Urinary bladder (tissue), 4 donors: ENCODE data around the gene JPT1. TPM values are rescaled to one million over a fixed set of nuclear protein-coding genes. Genes with fewer than 3 reads are reported as not detected.
A peak's percentile ranks its signal among the peaks of the same experiment; 100 is the strongest.

Experiments used
- DNase-seq: peaks from one replicate; pipeline ENCODE4 v3.0.0-alpha.2; 2015; ENCODE audit errors: extremely low spot score
- H3K27ac ChIP-seq: one replicate; pipeline ENCODE4 v1.5.1; 2013; ENCODE audit warnings: low read depth, mild to moderate bottlenecking, moderate library complexity
- H3K36me3 ChIP-seq: one replicate; pipeline ENCODE4 v1.6.1; 2013; ENCODE audit warnings: mild to moderate bottlenecking, moderate library complexity; ENCODE audit not compliant: insufficient read depth
- H3K4me1 ChIP-seq: one replicate; pipeline ENCODE4 v1.6.1; 2013; ENCODE audit warnings: mild to moderate bottlenecking, moderate library complexity; ENCODE audit not compliant: insufficient read depth
- H3K4me3 ChIP-seq: one replicate; pipeline ENCODE4 v1.5.1; 2013; ENCODE audit warnings: low read depth, low read length
- WGBS: extraction: QIAGEN DNeasy Blood & Tissue Kit; methylation state at CpG from one replicate; pipeline ENCODE4 v1.1.7; 2013; 5-methylcytosine and 5-hydroxymethylcytosine counted together
- polyA plus RNA-seq: library from polyadenylated mRNA; stranded (reverse); fragments of 200-250 nt; gene quantifications from one replicate; pipeline ENCODE4 v1.2.3, GENCODE V29; 2013
- total RNA-seq: library from RNA; depleted of rRNA; stranded (reverse); fragments of >200 nt; gene quantifications from one replicate; pipeline ENCODE4 v1.2.3, GENCODE V29; 2014
- donor health status: healthy with polysubstance abuse.
- donor health status: healthy.

JPT1 gene
- 49.8 TPM for total RNA-seq
- 43.9 TPM for polyA plus RNA-seq

GRCh38 chr17:75154195-75155106 is at the start of gene JPT1:
TSS of gene JPT1 (minus strand) at chr17:75154512. CDS start at chr17:75154397, 115 bp downstream.
- H3K4me3 ChIP-seq = peak within 1 kb of the TSS; percentile 74
- peak; percentile 97 for DNase-seq
- H3K36me3 ChIP-seq = no peaks in the 10 kb centered on the region
- 2% methylated on average over 67 of the region's 67 CpGs for WGBS
- H3K27ac ChIP-seq = peak within 1 kb of the TSS; percentile 55
- H3K4me1 ChIP-seq = no peaks in the 10 kb centered on the region

- 89% methylated on average over 6 of the region's 6 CpGs for whole genome bisulfite sequencing
- Histone ChIP-seq H3K4me3 (no peak overlapping the region), H3K4me1 (no peaks in the 10 kb centered on the region), H3K36me3 (no peaks in the 10 kb centered on the region), H3K27ac (no peak overlapping the region)
- no peak for DNase-seq
These were observed 45.7 kb upstream of the JPT1 start for GRCh38 chr17:75199886-75200618.

- H3K4me3 ChIP-seq = no peak overlapping the region
- H3K4me1 ChIP-seq = no peaks in the 10 kb centered on the region
- H3K27ac ChIP-seq = no peak overlapping the region
- DNase-seq = no peak
- no peaks in the 10 kb centered on the region for H3K36me3 ChIP-seq
- WGBS = 83% methylated on average over 4 of the region's 5 CpGs
These were observed 40.6 kb upstream of the JPT1 start for GRCh38 chr17:75194879-75195278.

- DNase-seq = no peak
- 50% methylated on average over 4 of the region's 4 CpGs for WGBS
- no peaks in the 10 kb centered on the region for H3K4me1 ChIP-seq
- no peak overlapping the region for H3K27ac ChIP-seq
- H3K36me3 ChIP-seq = no peaks in the 10 kb centered on the region
- no peak overlapping the region for H3K4me3 ChIP-seq
These were observed 37.3 kb upstream of the JPT1 start for GRCh38 chr17:75191584-75191983.

- no peak for DNase-seq
- H3K36me3 ChIP-seq = no peaks in the 10 kb centered on the region
- H3K4me3 ChIP-seq = no peak overlapping the region
- H3K27ac ChIP-seq = no peak overlapping the region
- WGBS = 89% methylated on average over 6 of the region's 6 CpGs
- no peaks in the 10 kb centered on the region for H3K4me1 ChIP-seq
These were observed 34.3 kb upstream of the JPT1 start for GRCh38 chr17:75188614-75189013.

- Histone ChIP-seq H3K36me3 (no peaks in the 10 kb centered on the region), H3K27ac (no peak overlapping the region), H3K4me1 (no peaks in the 10 kb centered on the region), H3K4me3 (no peak overlapping the region)
- 95% methylated on average over 9 of the region's 9 CpGs for WGBS
- DNase-seq = no peak
These were observed 29.9 kb upstream of the JPT1 start for GRCh38 chr17:75183999-75184884.

- 1% methylated on average over 91 of the region's 92 CpGs for WGBS
- DNase-seq = peak; percentile 73
- H3K4me3 ChIP-seq = peak within 1 kb of the TSS; percentile 98
These were observed 28.5 kb upstream of the JPT1 start, which contains the start of gene SUMO2 for GRCh38 chr17:75182569-75183436. TSS of gene SUMO2 (minus strand) at chr17:75182959. CDS start at chr17:75182834, 125 bp downstream.

GRCh38 chr17:75182319-75182568 is 27.9 kb upstream of the JPT1 start:
- WGBS = under 1% methylated on average over 33 of the region's 33 CpGs
- H3K27ac ChIP-seq = peak overlapping the region; percentile 98

More at GRCh38 chr17:75182569-75183436, 28.5 kb upstream of the JPT1 start, which contains the start of gene SUMO2:
- Histone ChIP-seq H3K36me3 (peaks cover 2% of the 10 kb centered on the region), H3K27ac (peak within 1 kb of the TSS; percentile 98), H3K4me1 (no peaks in the 10 kb centered on the region)

GRCh38 chr17:75181608-75182318 is 27.5 kb upstream of the JPT1 start:
- Histone ChIP-seq H3K4me3 (peak overlapping the region; percentile 98), H3K27ac (peak overlapping the region; percentile 98), H3K36me3 (peaks cover 2% of the 10 kb centered on the region), H3K4me1 (no peaks in the 10 kb centered on the region)
- DNase-seq = no peak
- under 1% methylated on average over 34 of the region's 34 CpGs for WGBS

More at GRCh38 chr17:75182319-75182568, 27.9 kb upstream of the JPT1 start:
- H3K4me3 ChIP-seq = peak overlapping the region; percentile 98
- no peak for DNase-seq
- no peaks in the 10 kb centered on the region for H3K4me1 ChIP-seq
- H3K36me3 ChIP-seq = peaks cover 2% of the 10 kb centered on the region

- 9% methylated on average over 8 of the region's 8 CpGs for WGBS
- peak overlapping the region; percentile 98 for H3K4me3 ChIP-seq
- no peaks in the 10 kb centered on the region for H3K4me1 ChIP-seq
- no peak for DNase-seq
- no peak overlapping the region for H3K27ac ChIP-seq
- H3K36me3 ChIP-seq = peaks cover 2% of the 10 kb centered on the region
These were observed 26.8 kb upstream of the JPT1 start for GRCh38 chr17:75181110-75181509.

- Histone ChIP-seq H3K36me3 (peaks cover 9% of the 10 kb centered on the region), H3K4me1 (no peaks in the 10 kb centered on the region), H3K27ac (no peak overlapping the region), H3K4me3 (no peak overlapping the region)
- 90% methylated on average over 6 of the region's 6 CpGs for WGBS
- DNase-seq = no peak
These were observed 24.1 kb upstream of the JPT1 start for GRCh38 chr17:75178453-75178852.

- WGBS = 90% methylated on average over 5 of the region's 5 CpGs
- peaks cover 11% of the 10 kb centered on the region for H3K36me3 ChIP-seq
- no peak overlapping the region for H3K4me3 ChIP-seq
- DNase-seq = no peak
- no peaks in the 10 kb centered on the region for H3K4me1 ChIP-seq
- no peak overlapping the region for H3K27ac ChIP-seq
These were observed 22.3 kb upstream of the JPT1 start for GRCh38 chr17:75176625-75177024.
